Esophagus mucosa (tissue), 1 donor: Measurements from ENCODE around the gene ZNF430. TPM values are rescaled to one million over a fixed set of nuclear protein-coding genes. Genes with fewer than 3 reads are reported as not detected.
"Not testable (repeated sequence)": the region's sequence is repeated elsewhere in the genome, so short reads cannot be mapped to it uniquely, and the experiment has no call there.

Source experiments
- ATAC-seq: fragments of 200-7000 bp; cut with Tn5 transposase; one replicate; pipeline ENCODE4 v1.9.1; 2020
- total RNA-seq: library from RNA; stranded (reverse); gene quantifications from one replicate; pipeline ENCODE4 v1.2.4, GENCODE V29; 2023
- donor health status: DM: yes; HTN: yes; CAD: no.

ZNF430 gene
- 9.9 TPM for total RNA-seq

- peak; percentile 95 for ATAC-seq
These were observed at the start of gene ZNF430 for GRCh38 chr19:21020298-21021227. TSS of gene ZNF430 (plus strand) at chr19:21020657. CDS start at chr19:21020801, 144 bp downstream.

DNA sequence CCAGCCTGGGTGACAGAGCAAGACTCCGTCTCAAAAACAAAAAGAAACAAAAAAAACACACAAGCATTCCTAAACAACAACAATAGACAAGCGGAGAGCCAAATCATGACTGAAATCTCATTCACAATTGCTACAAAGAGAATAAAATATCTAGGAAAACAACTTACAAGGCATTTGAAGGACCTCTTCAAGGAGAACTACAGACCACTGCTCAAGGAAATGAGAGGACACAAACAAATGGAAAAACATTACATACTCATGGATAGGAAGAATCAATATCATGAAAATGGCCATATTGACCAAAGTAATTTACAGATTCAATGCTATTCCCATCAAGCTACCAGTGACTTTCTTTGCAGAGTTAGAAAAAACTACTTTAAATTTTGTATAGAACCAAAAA, 27.7 kb upstream of the ZNF430 start:
- not testable (repeated sequence) for ATAC-seq

- ATAC-seq: peak; percentile 100
These were observed 20.6 kb upstream of the ZNF430 start for GRCh38 chr19:20999731-21000352.

DNA sequence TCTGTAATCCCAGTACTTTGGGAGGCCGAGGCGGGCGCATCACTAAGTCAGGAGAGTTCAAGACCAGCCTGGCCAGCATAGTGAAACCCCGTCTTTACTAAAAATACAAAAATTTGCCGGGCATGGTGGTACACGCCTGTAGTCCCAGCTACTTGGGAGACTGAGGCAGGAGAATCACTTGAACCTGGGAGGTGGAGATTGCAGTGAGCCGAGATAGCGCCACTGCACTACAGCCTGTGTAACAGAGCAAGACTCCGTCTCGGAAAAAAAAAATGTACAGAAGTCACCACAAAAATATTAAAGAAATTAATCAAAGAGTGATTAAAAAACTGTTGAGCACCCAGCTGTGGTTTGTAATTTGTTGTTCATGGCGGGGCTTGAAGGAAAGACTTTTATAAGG, 781 bp downstream of the ZNF430 start:
- not testable (repeated sequence) for ATAC-seq

DNA sequence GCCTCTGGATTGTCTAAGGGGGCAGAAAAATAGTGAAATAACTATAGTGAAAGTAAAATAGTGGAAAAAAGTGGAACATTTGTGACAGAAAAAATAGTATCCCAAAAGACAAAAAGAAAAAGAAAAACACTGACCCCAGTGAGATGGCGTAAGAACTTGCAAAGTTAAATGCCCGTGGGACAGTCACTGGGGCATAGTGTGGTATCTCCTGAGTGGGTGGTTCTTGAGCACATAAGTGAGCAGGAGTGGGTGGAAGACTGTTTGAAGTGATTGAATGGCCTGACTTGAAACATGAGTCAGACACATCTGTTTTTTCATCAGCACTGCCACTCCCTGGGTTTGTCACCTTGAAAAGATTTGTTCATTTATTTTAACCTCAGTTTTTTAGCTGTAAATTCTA, 2.5 kb downstream of the ZNF430 start:
- peak; percentile 87 for ATAC-seq

GRCh38 chr19:21023901-21024300, 3.4 kb downstream of the ZNF430 start:
- peak; percentile 72 for ATAC-seq

- no peak for ATAC-seq
These were observed 8.5 kb downstream of the ZNF430 start for GRCh38 chr19:21028969-21029268.

GRCh38 chr19:21045028-21045427, 24.6 kb downstream of the ZNF430 start:
- ATAC-seq: no peak

DNA sequence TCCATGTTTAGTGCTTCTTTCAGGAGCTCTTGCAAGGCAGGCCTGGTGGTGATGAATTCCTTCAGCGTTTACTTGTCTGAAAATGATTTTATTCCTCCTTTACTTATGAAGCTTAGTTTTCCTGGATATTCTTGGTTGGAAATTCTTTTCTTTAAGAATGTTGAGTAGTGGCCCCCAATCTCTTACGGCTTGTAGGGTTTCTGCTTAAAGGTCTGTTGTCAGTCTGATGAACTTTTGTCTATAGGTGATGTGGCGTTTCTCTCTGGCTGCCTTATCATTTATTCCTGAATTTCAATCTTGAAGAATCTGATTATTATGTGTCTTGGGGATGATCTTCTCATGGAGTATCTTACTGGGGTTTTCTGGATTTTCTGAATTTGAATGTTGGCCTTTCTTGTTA, 26.0 kb downstream of the ZNF430 start:
- ATAC-seq: no peak

DNA sequence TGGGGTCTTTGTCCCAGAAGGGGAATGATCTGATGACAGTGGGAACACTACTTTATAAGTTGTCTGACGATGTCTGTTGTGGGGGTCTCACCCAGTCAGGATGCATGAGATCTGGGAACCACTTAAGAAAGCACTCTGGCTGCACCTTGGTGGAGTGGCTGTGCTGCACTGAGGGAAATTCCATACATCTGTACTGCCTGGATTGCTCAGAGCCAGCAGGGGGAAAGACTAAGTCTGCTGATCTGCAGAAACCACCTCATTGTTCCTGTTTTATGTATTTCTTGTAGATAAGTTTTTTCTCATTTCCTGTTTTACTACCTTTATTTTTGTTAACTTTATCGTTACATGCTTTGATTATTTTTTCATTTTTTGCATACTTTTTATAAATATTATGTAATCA, 27.3 kb downstream of the ZNF430 start:
- no peak for ATAC-seq

DNA sequence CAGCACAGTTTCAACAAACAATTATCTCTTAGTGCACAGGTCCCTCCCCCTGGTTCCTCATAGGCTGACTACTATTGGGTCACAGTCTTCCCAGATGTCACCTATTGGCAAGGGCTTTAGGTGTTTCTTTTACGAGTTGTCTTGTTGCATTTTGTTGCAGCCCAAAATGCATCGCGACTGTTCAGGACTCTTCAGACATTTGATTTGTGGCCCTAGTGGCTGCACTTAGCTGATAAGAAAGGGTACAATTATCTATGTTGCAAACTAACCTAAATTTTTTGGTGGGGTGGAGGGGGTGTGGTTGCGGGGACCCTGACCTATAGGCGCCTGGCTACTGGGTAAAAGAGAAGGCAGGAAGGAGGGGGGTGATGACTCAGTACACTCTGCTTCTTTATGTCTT, 32.4 kb downstream of the ZNF430 start:
- ATAC-seq: no peak

- no peak for ATAC-seq
These were observed 44.9 kb downstream of the ZNF430 start for GRCh38 chr19:21065336-21065735.

- ATAC-seq: peak; percentile 99
These were observed 61.8 kb downstream of the ZNF430 start, which contains the start of gene ZNF714 for GRCh38 chr19:21082011-21082975. TSS of gene ZNF714 (plus strand) at chr19:21082203. CDS start at chr19:21098269, 16,066 bp downstream.

- ATAC-seq: peak; percentile 62
These were observed 63.9 kb downstream of the ZNF430 start for GRCh38 chr19:21084343-21084742.

GRCh38 chr19:21087871-21088270, 67.4 kb downstream of the ZNF430 start:
- ATAC-seq: no peak

GRCh38 chr19:21092109-21092508, 71.7 kb downstream of the ZNF430 start:
- ATAC-seq: no peak

- ATAC-seq: no peak
These were observed 74.0 kb downstream of the ZNF430 start for GRCh38 chr19:21094347-21095025.

DNA sequence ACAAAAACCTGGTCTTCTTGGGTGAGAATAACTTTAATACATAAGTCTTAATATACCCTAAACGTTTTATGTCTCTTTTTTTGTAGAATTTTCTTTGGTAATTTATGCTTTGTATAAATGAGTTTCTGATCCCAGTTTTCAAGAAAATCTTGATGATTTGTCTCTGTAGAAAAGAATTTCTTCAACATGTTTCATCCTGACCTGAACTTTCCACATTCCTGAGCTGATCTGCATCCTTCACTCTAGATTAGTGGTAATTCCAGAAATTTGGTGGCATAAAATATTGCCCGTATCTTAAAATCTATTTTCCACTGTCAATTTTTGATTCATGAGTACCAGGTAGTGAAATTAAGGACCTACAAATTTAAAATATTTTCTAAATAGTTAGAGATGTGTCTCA, 77.8 kb downstream of the ZNF430 start:
- ATAC-seq: no peak

GRCh38 chr19:21101521-21102242, 81.2 kb downstream of the ZNF430 start:
- no peak for ATAC-seq

DNA sequence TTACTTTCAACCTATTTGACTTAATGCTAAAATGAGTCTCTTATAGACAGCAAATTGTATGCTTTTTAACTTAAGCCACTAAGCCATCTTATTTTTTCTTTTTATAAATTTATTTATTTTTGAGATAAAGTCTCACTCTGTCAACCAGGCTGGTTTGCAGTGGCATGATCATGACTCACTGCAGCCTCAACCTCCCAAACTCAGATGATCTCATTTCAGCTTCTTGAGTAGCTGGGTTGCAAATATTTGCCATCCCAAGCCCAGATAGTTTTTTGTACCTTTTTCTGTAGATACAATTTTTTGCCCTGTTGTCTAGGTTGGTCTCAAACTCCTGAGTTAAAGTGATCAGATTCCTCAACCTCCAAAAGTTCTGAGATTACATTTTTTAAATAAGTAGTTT, 88.7 kb downstream of the ZNF430 start:
- no peak for ATAC-seq
